Measurements from ENCODE around the gene GRIA3. TPM values are rescaled to one million over a fixed set of nuclear protein-coding genes. Genes with fewer than 3 reads are reported as not detected.

Gene GRIA3
- total RNA-seq, 1 experiment from 2014 or later: 1.4 TPM

DNA sequence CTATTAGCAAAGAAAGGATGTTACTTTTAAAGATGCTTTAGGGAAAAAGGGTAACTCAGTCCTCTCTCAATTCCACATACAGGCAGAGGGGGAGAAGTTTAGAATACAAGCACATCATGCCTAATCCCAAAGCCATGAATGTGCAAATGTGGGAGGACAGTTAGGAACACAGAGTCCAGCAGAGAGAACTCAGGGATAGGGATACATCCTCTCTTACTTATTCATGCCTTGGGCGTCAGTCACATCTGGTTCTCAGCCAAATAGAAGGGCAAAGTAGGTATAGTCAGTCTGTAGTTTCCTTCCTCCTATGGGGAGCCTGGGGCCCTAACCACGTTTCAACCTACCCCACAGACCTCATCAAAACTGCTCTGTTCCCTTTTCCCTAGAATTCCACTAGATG, 87.8 kb downstream of the GRIA3 start:
- no peak overlapping the region for H2BK15ac ChIP-seq (ENCODE audit: low read depth, low read length)
- H2AK5ac ChIP-seq (ENCODE audit: insufficient read length, low read length): no peak overlapping the region
- no peaks in the 10 kb centered on the region for H3K79me1 ChIP-seq (ENCODE audit: insufficient read depth, low read depth, low read length, poor library complexity, severe bottlenecking)
- H2BK5ac ChIP-seq (ENCODE audit: insufficient read length, low read length): no peak overlapping the region
- no peak overlapping the region for H3K4ac ChIP-seq (ENCODE audit: low read depth, low read length)
- Mint-ChIP-seq H3K4me3 (no peak overlapping the region), H3K36me3 (ENCODE audit: insufficient read depth in 1 of 3, low read depth in 3 of 3) (no peaks in the 10 kb centered on the region), H3K4me1 (no peaks in the 10 kb centered on the region), H3K9me3 (peaks cover 0 to 58% of the 10 kb centered on the region in 2 experiments; a peak in 2 of 5 replicates), H3K27ac (no peak overlapping the region), H3K27me3 (ENCODE audit: low read depth) (no peaks in the 10 kb centered on the region)
- no peak overlapping the region for H4K91ac ChIP-seq (ENCODE audit: insufficient read length, low read depth, low read length)
- no peak for DNase-seq
- no peak overlapping the region for H2BK120ac ChIP-seq (ENCODE audit: low read depth, low read length, poor library complexity, severe bottlenecking)
- no peak overlapping the region for H3T11ph ChIP-seq (ENCODE audit: low read length)
- H3K23me2 ChIP-seq (ENCODE audit: insufficient read length, low read depth, low read length, poor library complexity, severe bottlenecking): no peaks in the 10 kb centered on the region
- peaks cover 52% of the 10 kb centered on the region for H3K9me3 ChIP-seq (ENCODE audit: control insufficient read depth, low read depth, low read length)
- no peak overlapping the region for H3K27ac ChIP-seq (ENCODE audit: insufficient read length, low read depth, low read length)
- WGBS (ENCODE audit: extremely low coverage, insufficient read length, low lambda C conversion rate): no CpG with 5 or more reads among the region's 2 CpGs
- TF ChIP-seq, protein P1, sequence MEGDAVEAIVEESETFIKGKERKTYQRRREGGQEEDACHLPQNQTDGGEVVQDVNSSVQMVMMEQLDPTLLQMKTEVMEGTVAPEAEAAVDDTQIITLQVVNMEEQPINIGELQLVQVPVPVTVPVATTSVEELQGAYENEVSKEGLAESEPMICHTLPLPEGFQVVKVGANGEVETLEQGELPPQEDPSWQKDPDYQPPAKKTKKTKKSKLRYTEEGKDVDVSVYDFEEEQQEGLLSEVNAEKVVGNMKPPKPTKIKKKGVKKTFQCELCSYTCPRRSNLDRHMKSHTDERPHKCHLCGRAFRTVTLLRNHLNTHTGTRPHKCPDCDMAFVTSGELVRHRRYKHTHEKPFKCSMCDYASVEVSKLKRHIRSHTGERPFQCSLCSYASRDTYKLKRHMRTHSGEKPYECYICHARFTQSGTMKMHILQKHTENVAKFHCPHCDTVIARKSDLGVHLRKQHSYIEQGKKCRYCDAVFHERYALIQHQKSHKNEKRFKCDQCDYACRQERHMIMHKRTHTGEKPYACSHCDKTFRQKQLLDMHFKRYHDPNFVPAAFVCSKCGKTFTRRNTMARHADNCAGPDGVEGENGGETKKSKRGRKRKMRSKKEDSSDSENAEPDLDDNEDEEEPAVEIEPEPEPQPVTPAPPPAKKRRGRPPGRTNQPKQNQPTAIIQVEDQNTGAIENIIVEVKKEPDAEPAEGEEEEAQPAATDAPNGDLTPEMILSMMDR (conservative IDR thresholded peaks at IDR 0.05): no peak
- no peak overlapping the region for H3K14ac ChIP-seq (ENCODE audit: insufficient read depth, low read length)
- H3K9ac ChIP-seq (ENCODE audit: extremely low read depth, insufficient read length, low read length): no peak overlapping the region
- no peak overlapping the region for H4K5ac ChIP-seq (ENCODE audit: insufficient read length, low read depth, low read length)
- no peaks in the 10 kb centered on the region for H3K27me3 ChIP-seq (ENCODE audit: insufficient read depth, low read length)
- H3K18ac ChIP-seq (ENCODE audit: insufficient read length, low read depth, low read length): no peak overlapping the region
- no peak overlapping the region for H3K56ac ChIP-seq (ENCODE audit: insufficient read length, low read depth, low read length)
- H2AFZ ChIP-seq (ENCODE audit: low read length): no peak overlapping the region
- no peak overlapping the region for H4K8ac ChIP-seq (replicated peaks; ENCODE audit: insufficient read length, low read depth, low read length)
- no peak overlapping the region for H2BK12ac ChIP-seq (ENCODE audit: insufficient read length, low read depth, low read length)
- H3K4me2 ChIP-seq (ENCODE audit: insufficient read depth, insufficient read length, low read length): no peak overlapping the region
- no peaks in the 10 kb centered on the region for H3K4me1 ChIP-seq (ENCODE audit: insufficient read depth, low read length)
- no peak overlapping the region for H3K23ac ChIP-seq (ENCODE audit: insufficient read length, low read depth, low read length)
- H3K79me2 ChIP-seq (ENCODE audit: insufficient read depth, low read length): no peaks in the 10 kb centered on the region
- no peaks in the 10 kb centered on the region for H4K20me1 ChIP-seq (ENCODE audit: control insufficient read depth, insufficient read depth, insufficient read length)
- no peak overlapping the region for H2BK20ac ChIP-seq (ENCODE audit: low read depth, low read length, poor library complexity, severe bottlenecking)

All from H9 (cell line).